SIG-M5 (cell line): ENCODE data around the gene FBXL14.
"Not testable (repeated sequence)": the region's sequence is repeated elsewhere in the genome, so short reads cannot be mapped to it uniquely, and the experiment has no call there.

Source experiments
- DNase-seq: peaks from one replicate; lab custom pipeline; 2025; lab: John Stamatoyannopoulos, UW

FBXL14 gene

DNA sequence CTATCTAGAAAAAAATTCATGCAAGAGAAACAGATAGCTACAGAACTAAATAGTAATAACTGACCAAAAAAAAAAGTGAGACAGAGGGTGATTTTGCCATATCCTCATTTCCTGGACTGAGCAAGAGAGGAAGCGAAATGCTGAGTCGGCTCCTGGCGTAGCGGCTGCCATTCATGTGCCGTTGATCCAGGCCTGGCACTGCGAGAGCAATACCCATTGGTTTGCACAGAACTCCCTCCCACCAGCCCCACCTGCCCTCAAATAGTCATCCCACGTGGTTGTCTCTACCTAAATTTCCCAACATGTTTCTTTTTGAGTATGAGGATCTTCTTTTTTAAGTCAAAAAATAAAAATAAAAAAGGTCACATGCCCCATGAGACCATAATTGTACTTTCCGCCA is 25.2 kb upstream of the FBXL14 start:
- no peak for DNase-seq

DNA sequence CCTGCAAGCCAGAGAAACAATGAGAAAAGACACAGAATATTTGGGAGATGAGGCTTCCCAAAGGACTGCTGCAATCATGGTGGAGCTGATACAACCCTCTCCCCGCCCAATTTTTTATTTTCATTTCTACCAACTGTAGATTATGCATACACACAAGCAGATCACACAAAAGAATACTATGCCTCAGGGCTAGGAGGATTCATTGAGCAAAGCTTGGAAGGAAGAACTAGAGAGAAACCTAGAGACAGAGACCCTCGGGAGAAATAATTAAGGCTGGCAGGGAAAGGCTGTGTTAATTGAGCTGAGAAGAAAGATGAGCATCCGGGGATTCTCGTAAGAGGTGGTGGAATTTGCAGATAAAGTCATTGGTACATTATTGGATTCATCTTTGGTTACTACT is 24.8 kb upstream of the FBXL14 start:
- no peak for DNase-seq

DNA sequence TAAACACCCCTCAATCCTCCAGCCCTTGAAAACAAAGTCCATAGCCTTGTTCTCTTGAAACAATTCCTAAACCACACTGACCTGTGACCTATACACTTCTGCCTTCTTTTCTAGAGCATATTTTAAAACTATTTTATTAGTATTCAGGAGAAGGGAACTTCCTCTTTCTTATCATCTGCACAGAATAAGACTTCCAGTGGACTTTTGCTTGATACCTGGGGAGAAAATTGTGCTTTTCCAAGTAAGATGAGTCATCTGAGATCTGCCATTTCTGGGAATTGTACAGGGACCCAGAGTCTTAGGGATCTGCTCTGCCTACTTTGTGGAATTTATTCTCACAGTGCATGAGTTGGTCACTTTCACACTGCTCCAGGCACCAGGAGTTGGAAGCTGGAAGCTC is 24.1 kb upstream of the FBXL14 start:
- DNase-seq: no peak

DNA sequence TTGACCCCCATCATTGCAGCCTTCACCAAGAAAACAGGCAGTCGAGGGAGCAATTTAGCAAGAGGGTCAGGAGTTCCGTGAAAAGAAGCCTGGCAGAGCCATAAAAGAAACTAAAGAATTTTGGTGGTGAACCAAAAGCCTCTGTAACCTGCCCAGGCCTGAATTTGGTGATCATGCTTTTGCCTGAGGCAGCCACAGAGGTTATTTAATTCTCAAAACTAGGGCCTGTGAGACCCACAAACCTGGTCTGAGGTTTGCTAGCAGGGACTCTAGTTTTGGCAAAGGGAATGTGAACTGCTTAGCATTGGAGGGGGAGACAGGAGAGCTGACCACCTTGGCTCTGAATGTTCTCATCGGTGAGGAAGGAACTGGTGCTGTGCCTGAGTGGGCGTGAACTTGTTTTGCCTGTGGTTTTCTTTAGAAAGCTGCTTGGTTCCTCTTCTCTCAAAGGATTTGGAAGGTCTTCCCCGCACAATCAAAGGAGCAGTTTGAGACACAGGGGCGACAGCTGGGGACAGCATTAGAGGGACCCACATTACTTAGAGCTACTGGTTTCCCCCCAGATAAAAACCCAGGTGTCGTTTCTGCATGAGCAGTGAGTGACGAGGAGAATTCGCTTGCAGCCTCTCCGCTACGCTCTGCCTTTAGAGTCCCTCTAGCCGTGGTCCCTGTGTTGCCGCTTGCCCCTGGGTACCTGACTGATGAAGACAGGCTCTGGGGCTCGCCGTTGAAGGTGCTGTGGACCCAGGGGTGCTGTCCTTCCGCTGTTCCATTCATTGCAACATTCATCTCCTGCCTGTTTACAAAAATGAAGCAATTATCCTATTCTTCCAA is 22.1 kb upstream of the FBXL14 start:
- DNase-seq: no peak

DNA sequence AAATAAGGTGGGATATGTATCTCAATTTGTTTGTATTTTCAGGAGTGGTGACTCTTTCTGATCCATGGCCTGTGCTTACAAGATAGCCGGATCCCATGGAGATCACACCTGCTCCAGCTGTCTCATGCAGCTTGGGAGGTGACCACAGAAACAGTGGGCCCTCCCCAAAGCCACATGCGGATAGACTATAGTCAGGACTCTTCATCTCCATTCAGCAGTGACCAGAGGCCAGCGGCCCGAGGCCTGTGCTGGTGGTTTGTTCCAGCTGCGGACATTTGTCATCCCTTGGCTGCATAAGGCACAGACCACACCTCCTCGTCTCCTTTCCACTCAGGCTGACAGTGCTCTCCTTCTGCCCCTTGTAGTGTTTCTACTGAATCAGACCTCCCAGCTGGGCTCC is 20.0 kb upstream of the FBXL14 start:
- DNase-seq: no peak

DNA sequence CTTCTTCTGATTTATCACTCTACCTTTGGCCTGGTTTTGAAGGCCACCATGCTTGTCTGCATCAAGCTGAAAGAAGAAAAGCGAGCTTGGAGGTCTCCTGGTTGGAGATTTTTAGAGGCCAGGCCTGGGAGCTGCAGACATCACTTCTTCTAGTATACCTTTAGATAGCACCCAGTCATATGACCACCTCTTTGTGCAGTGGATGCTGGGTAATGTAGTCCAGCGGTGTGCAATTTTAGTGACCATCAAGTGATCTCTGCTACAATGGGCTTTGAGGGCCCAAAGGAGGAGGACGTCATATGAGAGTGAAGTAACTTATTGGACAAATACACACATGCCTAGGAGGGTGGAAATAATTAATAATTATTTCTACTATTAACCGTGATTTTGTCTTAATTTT is 19.5 kb upstream of the FBXL14 start:
- DNase-seq: no peak

DNA sequence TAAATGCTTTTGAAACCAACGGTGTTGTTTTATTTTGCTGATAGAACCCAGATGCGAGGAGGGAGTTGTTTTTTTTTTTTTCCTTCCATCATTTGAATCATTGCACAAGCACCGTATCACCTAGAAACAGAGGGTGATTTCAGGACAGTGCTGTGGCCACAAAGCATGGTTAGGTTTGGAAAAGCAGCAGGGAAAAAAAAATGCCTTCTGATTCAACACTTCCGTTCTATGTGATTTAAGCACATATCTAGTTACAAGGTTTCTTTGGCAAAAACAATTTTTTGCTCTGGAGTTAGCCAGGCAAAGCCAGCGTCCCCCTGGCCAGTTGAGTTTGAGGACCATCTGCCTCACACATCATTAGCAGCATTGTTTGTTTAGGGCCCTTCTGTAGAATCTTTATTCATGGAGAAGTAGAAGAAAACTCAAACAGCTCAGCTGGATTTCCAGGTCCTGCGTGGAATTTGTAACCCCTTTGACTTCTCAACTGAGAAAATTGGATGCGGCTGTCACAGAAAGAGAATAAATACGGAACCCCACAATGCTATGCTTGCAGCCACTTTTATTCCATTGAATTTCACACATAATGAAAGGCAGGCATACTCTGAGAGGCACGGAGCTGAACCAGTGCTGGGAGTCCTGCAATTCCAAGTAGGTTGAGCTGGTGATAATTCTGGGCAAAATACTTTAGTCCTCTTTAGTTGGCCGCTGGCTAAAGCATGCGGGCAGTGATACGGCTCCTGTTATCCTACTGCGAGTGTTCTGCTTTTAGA is 17.6 kb upstream of the FBXL14 start:
- DNase-seq: no peak

DNA sequence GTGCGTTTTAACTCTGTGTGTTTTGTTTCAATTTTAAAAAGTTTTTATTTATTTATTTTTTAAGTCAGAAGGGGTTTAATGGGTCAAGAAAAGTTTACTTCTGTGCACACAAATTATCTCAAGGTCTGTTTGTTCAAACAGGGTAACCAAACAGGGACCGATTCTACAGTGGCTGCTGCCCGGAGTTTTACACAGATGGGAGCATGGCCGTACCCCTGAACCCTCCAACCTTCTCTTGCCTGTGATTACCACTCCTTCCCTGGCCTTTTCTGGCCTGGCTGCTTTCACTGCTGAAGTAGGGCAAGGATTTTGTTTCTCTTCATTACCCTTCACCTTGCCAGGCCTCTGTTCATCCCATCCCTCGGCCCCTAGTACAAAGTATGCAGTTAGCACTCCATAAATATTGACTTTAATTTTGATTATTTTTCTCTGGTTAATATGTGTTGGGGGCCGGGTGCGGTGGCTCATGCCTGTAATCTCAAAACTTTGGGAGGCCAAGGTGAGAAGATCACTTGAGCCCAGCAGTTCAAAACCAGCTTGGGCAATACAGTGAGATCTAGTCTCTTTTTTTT is 15.8 kb upstream of the FBXL14 start:
- no peak for DNase-seq

DNA sequence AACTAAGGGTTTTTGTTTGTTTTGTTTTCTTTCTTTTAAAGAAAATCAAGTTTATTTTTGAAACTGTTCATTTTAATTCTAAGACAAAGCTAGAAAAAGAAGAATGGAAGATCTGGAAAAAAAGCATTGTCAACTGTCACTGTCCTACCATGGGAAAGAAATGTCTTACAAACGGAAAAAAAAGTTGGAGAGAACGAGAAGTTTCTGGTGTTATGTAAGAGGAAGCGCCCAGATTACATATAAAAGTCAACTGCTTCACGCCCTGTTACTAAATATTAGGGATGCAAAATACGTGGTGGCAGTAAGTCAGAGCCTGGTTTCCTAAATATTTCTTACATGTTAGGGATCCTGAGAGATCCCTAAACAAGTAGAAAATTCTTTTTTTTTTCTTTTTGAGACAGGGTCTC is 14.3 kb upstream of the FBXL14 start:
- DNase-seq: no peak

DNA sequence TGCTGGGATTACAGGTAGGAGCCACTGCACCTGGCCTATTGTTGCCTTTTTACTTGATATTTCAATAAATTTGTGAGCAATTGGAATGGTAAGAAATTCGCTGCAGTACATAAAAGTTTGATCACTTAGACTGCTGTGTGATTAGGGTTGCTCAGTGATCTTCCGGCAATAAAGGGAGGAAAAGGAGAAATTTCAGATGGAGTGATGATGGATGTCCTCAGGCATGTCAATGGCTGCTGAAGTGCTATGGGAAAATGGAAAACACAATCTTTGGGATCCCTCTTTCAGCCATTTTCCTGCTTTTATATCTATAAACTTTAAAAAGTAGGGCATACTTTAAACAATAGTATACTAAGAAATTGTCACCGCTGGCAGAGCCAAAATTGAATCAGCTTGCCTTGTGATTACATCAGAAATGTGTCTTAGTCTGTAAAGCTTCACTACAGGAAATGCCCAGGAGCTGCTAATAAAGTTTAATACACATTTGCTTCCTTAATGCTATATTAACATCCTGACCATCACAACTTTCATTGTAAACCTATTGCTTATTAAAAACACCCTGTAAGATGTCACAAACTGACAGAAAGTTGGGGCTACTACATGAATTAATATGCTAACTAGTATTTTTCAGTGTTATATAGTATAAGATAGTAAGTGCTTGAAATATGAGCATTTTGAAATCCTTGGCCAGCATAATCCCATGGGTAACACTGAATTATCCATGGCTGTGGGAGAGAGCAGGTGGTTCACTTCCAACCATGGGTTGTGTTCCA is 13.7 kb upstream of the FBXL14 start:
- no peak for DNase-seq

DNA sequence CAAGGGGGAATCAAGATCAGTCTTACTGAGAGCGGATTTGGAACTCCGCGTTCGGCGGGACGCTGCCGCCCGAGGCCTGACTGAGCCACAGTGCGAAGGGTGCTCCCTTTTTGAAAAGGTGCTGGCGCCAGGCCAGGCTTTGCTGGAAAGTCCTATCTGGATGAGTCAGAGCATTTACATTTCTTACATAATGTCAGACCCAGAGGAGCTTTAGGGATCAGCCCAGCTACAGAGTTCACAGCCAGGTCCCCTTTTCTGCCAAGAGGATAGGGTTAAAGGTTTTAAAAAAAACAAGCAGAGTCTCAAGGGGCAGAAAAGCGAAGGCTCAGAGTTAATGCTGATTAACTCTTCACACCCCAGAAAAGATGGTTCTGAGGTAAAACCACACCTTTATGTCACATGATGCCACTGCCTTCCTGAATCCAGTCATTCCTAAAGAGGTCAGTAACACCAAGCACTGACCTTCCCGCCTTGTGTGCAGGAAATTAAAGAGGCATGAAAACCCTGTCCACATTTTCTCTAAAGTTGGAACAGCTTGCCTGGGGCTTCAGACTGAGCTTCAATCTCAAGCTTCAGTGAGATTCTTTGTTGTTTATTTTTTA is 11.7 kb upstream of the FBXL14 start:
- peak; percentile 33 for DNase-seq

DNA sequence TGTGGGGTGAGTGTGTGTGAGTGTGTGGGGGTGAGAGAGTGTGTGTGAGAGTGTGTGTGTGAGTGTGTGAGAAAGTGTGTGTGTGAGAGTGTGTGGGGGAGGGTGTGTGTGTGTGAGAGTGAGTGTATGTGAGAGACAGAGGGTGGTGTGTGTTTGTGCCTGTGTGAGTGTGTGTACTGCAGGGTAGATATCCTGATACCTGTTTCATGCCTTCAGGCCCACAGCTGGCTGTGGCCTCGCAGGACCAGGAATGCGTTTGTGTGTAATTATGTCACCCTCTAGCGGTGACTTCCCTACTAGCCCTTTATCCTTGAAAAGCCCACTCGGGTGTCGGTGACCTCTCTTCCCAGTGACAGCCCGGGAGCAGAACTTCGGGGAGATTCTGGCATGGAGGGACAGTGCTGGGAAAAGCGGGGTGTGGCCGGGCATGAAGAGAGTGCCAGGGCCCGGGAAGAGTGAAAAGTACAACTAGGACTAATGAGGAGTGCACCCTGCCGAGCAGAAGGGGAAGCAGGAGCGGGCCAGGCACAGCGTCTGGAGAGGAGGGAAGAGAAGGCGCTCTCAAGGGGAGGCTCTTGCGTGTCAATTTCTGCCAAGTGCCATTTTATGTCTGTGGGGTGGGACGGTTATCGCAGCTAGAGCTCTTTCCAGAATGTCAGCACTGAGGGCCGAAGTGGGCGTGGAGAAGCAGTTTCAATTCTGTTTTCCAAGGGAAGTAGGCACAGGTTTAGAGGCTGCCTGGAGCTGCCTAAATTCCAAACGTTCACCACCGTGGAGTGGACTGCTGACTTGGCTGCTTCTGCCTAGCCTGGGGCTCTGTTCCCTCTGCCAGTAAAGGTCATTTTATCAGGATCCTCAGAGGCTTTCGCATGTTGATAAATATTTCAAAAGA is 11.0 kb upstream of the FBXL14 start:
- no peak for DNase-seq

DNA sequence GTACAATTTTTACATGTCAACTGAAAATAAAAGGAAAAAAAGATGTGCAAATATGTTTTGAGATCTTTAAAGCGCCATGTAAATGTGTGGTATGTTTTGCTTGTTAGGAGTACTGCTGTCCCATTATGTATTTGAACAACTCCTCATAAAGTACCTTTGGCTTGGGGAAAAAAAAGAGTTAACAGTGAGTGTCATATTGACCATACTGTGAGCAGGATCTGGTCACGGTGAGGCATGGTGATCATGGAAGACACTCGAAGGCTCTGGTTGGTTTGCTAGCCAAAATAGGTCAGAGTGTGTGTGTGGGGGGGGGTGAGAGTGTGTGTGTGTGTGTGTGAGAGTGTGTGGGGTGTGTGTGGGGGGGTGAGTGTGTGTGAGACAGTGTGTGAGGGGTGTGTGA is 10.1 kb upstream of the FBXL14 start:
- no peak for DNase-seq

DNA sequence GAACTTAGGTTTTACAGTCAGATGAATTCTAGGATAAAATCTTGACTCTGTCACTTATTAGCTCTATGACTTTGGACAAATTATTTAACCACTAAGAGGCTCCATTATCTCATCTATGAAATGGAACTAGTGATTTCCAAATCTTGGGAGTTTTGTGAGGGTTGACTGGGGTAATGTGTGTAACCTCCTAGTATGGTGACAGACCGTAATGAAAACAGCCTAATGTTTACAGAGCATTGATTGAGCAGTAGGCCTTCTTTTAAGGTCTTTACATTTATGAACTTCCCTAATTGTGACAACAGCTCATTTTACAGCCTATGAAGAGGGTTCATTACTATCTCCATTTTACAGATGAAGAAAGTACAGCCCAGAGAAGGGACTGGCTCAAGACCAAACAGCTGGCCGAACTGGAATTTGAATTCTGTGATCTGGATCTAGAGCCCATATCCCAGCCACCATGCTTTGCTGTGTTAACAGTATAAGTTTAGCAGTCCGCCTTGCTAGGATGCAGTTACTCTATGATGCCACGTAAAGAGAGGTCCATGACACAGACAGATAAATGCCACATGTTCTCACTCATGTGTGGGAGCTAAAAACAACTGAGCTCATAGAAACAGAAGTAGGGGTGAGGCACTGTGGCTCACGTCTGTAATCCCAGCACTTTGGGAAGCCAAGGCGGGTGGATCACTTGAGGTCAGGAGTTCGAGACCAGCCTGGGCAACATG is 9.1 kb upstream of the FBXL14 start:
- no peak for DNase-seq

DNA sequence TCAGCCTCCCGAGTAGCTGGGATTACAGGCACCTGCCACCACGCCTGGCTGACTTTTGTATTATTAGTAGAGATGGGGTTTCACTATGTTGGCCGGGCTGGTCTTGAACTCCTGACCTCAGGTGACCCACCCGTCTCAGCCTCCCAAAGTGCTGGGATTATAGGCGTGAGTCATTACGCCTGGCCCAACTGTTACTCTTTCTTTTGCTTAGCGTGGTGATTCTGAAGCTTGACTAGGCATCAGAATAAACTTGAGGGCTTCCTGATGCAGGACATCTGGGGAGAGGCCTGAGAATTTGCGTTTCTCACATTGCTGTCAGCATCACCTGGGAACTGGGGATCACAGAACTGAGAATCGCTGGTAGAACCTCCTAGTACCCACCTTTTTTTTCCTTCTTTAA is 8.3 kb upstream of the FBXL14 start:
- DNase-seq: not testable (repeated sequence)

DNA sequence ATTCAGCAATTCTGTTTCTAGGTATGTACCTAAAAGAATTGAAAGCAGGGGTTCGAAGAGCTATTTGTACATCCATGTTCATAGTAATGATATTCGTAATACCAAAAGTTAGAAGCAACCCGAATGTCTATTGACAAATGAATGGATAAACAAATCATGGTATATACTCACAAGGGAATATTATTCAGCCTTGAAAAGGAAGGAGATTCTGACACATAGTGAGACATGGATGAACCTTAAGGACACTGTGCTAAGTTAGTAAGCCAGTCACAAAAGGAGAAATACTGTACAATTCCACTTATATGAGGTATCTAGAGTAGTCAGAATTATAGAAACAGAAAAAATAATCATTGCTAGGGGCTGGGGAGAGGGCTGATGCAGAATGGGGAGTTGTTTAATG is 4.4 kb upstream of the FBXL14 start:
- DNase-seq: no peak

DNA sequence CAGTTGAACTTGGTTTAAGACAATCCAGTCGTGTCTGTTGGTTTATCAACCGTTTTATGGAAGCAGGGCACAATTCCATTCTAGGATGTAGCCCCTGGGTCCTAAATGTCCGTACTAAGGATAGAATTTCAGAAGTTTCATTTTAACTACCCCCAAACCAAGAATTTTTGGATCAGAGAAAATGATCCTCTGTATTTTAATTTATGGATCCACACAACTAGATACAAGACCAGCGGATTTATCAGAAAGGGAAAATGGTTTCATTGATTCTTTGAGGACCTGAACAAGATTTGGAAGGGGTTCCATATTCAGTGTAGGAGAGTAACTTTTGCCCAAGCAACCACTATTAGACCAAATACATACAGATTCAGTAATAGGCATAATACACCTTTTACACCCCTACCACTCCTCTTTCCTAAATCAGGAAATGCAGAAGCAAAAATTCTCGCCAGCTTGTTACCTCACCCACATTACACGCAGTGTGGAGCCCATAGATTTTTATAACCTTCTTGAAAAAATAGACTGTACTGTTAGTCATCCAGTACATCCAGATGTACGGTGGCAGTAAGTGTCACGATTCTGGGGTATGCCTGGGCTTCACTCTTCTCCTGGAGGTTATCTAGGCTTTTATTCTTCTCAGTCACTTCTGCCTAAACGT is 1.4 kb upstream of the FBXL14 start:
- DNase-seq: no peak

DNA sequence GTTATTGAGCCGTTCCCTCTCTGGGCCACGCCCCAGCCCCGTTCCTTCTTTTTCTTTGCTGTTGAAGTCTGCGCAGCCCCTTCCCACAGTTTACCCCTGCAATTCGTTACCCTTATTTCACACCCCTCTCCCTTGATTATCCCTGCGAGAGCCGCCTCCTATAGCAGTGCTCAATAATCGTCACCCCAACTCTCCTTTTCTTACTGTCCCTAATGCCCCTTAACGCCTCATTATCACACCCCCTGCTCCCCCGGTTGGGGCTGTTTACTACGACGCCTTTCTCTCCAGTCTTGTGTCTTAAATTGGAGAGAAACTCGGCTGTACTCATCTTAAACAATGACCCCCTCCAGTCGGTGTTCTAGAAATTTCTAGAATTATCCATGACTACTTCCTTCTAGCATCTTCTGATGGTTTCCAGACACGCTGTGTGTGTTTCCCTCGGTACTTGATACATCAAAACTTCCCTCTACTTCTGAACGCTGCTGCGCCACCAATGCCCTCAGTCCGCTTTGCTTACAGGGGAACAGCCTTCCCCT is 713 bp upstream of the FBXL14 start:
- no peak for DNase-seq

DNA sequence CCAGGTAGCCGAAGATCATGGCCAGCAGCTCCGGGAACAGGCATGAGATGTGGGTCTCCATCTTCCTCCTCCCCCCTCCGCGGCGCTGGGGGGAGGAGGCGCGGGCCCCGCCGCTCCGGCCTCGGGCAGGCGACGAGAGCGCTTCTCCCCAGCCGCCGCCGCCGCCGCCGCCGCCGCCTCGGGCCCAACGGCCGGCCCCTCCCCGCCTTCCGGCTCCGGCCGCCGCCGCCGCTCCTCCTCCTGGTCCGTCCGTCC is 448 bp downstream of the FBXL14 start:
- DNase-seq: no peak
